Spleen (tissue), 7 donors: ENCODE results near the gene CYP27C1.

ENCODE experiments used
- CTCF ChIP-seq, 11 experiments: fragments of 200-600 bp in 7 of 11; fragments of 450-650 bp in 4 of 11; sonication (generic) in 4 of 11; IDR thresholded peaks in 8 of 11; conservative IDR thresholded peaks in 3 of 11; 1 replicate in 7 of 11; 2 replicates in 4 of 11; pipeline versions ENCODE4 v1.4.0 to v1.8.0; 2016 to 2021; ENCODE audit warnings: antibody characterized with exemption in 11 of 11, inconsistent platforms in 4 of 11, mild to moderate bottlenecking in 1 of 11
- POLR2A ChIP-seq, 3 donors: fragments of 450-650 bp; IDR thresholded peaks; one replicate each; pipeline ENCODE4 v1.5.1; 2017; ENCODE audit warnings: antibody characterized with exemption in 3 of 3, mild to moderate bottlenecking in 1 of 3
- donor health status: DM: no; HTN: no; CAD: no; lungs with moderate emphysema.
- donor health status: DM: no; HTN: no; CAD: no.
- donor health status: DM: no; HTN: no; CAD: no.

- TF ChIP-seq POLR2A (IDR thresholded peaks at IDR 0.05) (no peak), CTCF (IDR thresholded peaks at IDR 0.05 in 8 of 11, conservative IDR thresholded peaks at IDR 0.05 in 3 of 11) (peak in 1 of 11 experiments; percentile 19)
Measured at GRCh38 chr2:127157651-127158485, 62.2 kb downstream of the CYP27C1 start.
